Measurements from ENCODE around the gene FBXW7. TPM values are rescaled to one million over a fixed set of nuclear protein-coding genes. Genes with fewer than 3 reads are reported as not detected.

FBXW7 gene
- total and polyA plus RNA-seq, 2 of the 13 experiments (the other 11 are each of a cell fraction or from before 2014, with no cell fraction given), result 5.0 to 40.9 TPM

DNA sequence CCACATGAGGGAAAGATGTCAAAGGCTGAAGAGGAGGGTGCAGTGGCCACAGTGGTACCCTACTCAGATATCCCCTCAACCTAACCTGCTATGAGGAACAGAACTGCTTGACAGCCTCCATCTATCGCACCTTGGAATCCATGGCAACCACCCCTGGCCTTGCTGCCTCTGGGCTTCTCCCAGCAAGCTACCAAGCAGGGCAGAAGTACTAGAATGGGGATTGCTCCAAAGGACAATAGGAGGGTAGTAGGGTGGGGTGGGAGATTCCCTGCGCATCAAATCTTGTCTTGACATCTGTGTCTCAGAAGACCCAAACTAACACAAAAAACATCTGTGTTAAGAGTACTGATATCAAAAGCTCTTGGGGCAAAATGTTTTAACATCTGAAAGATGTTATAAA is 118.2 kb downstream of the FBXW7 start (continued):
- TF ChIP-seq, protein P1, sequence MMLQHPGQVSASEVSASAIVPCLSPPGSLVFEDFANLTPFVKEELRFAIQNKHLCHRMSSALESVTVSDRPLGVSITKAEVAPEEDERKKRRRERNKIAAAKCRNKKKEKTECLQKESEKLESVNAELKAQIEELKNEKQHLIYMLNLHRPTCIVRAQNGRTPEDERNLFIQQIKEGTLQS (CRISPR knock-in tag; IDR thresholded peaks at IDR 0.05), result no peak
- TF ChIP-seq RFX1 (IDR thresholded peaks at IDR 0.05), result no peak
- TF ChIP-seq ZNF891 (CRISPR knock-in tag; IDR thresholded peaks at IDR 0.05), result no peak

DNA sequence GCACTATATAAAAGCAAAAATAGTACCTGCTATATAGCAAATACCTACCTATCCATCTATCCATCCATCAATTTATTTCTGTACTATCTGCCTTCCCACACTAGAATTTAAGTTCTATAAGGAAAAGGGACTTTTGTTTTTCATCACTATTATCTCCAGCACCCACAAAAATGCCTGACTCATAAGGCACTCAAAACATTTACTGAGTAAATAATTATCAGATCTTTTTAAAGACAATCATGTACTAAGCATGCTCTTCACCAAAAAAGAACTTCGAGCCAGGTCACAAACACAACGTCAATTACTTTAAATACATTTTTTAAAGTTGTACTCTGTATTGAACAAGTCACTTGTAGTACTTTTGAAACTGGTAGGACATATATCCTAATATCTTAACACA is 119.9 kb downstream of the FBXW7 start:
- H3K9ac ChIP-seq (ENCODE audit: insufficient read depth, low read depth, low read length), result no peak overlapping the region
- TF ChIP-seq MAF1 (CRISPR knock-in tag; IDR thresholded peaks at IDR 0.05; ENCODE audit: borderline replicate concordance) (no peak), SIX1 (CRISPR knock-in tag; IDR thresholded peaks at IDR 0.05; ENCODE audit: borderline replicate concordance) (no peak), CSRNP1 (CRISPR knock-in tag; IDR thresholded peaks at IDR 0.05) (no peak), MIXL1 (CRISPR knock-in tag; IDR thresholded peaks at IDR 0.05) (no peak), EP300 (IDR thresholded peaks at IDR 0.05; ENCODE audit: low read depth in 2 of 2, low read length in 2 of 2) (peak in 1 of 2 experiments; percentile 18; a peak in 1 of 4 replicates), EP300 (CRISPR knock-in tag; IDR thresholded peaks at IDR 0.05; ENCODE audit: borderline replicate concordance) (no peak), SAP130 (CRISPR knock-in tag; IDR thresholded peaks at IDR 0.05; ENCODE audit: low read depth) (peak; percentile 14; the same call in 1 of the 2 replicates), ZNF143 (CRISPR knock-in tag; IDR thresholded peaks at IDR 0.05) (no peak), ZNF556 (CRISPR knock-in tag; IDR thresholded peaks at IDR 0.05; ENCODE audit: borderline replicate concordance) (no peak), ARNT (IDR thresholded peaks at IDR 0.05) (no peak), RFX5 (IDR thresholded peaks at IDR 0.05; ENCODE audit: low read depth, low read length) (no peak), REXO4 (CRISPR knock-in tag; IDR thresholded peaks at IDR 0.05; ENCODE audit: borderline replicate concordance) (no peak), ZNF891 (CRISPR knock-in tag; IDR thresholded peaks at IDR 0.05) (no peak), NFATC3 (CRISPR knock-in tag; IDR thresholded peaks at IDR 0.05) (no peak), TEAD2 (CRISPR knock-in tag; IDR thresholded peaks at IDR 0.05) (no peak), U2AF2 (IDR thresholded peaks at IDR 0.05; ENCODE audit: low read depth, low read length) (no peak), USF2 (IDR thresholded peaks at IDR 0.05; ENCODE audit: low read depth, low read length) (no peak), USF2 (CRISPR knock-in tag; IDR thresholded peaks at IDR 0.05; ENCODE audit: borderline replicate concordance) (no peak)
- intact Hi-C loops (cut with micrococcal nuclease; ENCODE audit: unreplicated experiment), result no loop called here
- ChIA-PET CTCF (ENCODE audit: low intra/inter-chr PET ratio, low total read pairs) (no interaction called here), POLR2A (no interaction called here)
- H3K4me1 ChIP-seq (ENCODE audit: insufficient read depth, low read length), result peaks cover 29% of the 10 kb centered on the region
- no peaks in the 10 kb centered on the region for H4K20me1 ChIP-seq (ENCODE audit: insufficient read depth, low read length)
- no peak for ATAC-seq
- H3K27ac ChIP-seq (ENCODE audit: extremely low read length, insufficient read depth, low read length), result no peak overlapping the region
- BruUV-seq (replicated peaks), result no TSS peak
- H3K4me2 ChIP-seq (ENCODE audit: low read depth, low read length), result no peak overlapping the region
- FAIRE-seq, result no peak
- H3K36me3 ChIP-seq (replicated peaks in 1 of 2; ENCODE audit: control insufficient read depth in 1 of 2, insufficient read depth in 2 of 2, low read length in 2 of 2), result peaks cover 0 to 6% of the 10 kb centered on the region in 2 experiments; a peak in 2 of 5 replicates
- DNase-seq (ENCODE audit: low spot score), result peak; percentile 24
- H3K27me3 ChIP-seq (ENCODE audit: control insufficient read depth in 1 of 2, insufficient read depth in 2 of 2, low read length in 2 of 2), result no peaks in the 10 kb centered on the region
- 24% methylated on average over 2 of the region's 2 CpGs for WGBS (ENCODE audit: low lambda C conversion rate)
- no peaks in the 10 kb centered on the region for H3K9me3 ChIP-seq (ENCODE audit: low read length)
- H2AFZ ChIP-seq (ENCODE audit: low read length), result no peak overlapping the region
- H3K79me2 ChIP-seq (ENCODE audit: insufficient read depth, low read length), result peaks cover 9% of the 10 kb centered on the region
- H3K4me3 ChIP-seq (replicated peaks in 1 of 3; ENCODE audit: insufficient read depth in 1 of 3, low read depth in 2 of 3, low read length in 3 of 3), result no peak overlapping the region
- in situ Hi-C loops (cut with HindIII; ENCODE audit: extremely low pct_ligation_motif_present, low pct_unique_long_range_greater_than_20kb), result no loop called here

Measured in HepG2 (cell line).